ENCODE results near the gene ESRP2.
A peak's percentile ranks its signal among the peaks of the same experiment; 100 is the strongest.

Gene ESRP2

GRCh38 chr16:68235887-68236136 lies at the start of gene ESRP2:
Gene ESRP2 (minus strand): TSS chr16:68236127. CDS start chr16:68236045, 82 bp downstream.
- DNase-seq: no peak

- DNase-seq: no peak
Measured at GRCh38 chr16:68285683-68286082, 49.8 kb upstream of the ESRP2 start.

GRCh38 chr16:68284847-68285246 lies 48.9 kb upstream of the ESRP2 start:
- DNase-seq: no peak

- DNase-seq: no peak
Measured at GRCh38 chr16:68283801-68284598, 48.1 kb upstream of the ESRP2 start.

GRCh38 chr16:68283346-68283745 lies 47.4 kb upstream of the ESRP2 start:
- DNase-seq: no peak

GRCh38 chr16:68282064-68282452 lies 46.1 kb upstream of the ESRP2 start:
- DNase-seq: no peak

- no peak for DNase-seq
Measured at GRCh38 chr16:68281368-68282063, 45.6 kb upstream of the ESRP2 start.

GRCh38 chr16:68279726-68280558 lies 44.0 kb upstream of the ESRP2 start:
- no peak for DNase-seq

GRCh38 chr16:68276223-68276622 lies 40.3 kb upstream of the ESRP2 start:
- no peak for DNase-seq

GRCh38 chr16:68275611-68276191 lies 39.8 kb upstream of the ESRP2 start:
- DNase-seq: no peak

- DNase-seq: no peak
Measured at GRCh38 chr16:68274441-68274840, 38.5 kb upstream of the ESRP2 start.

- DNase-seq: no peak
Measured at GRCh38 chr16:68273896-68274295, 38.0 kb upstream of the ESRP2 start.

GRCh38 chr16:68273459-68273858 lies 37.5 kb upstream of the ESRP2 start:
- no peak for DNase-seq

GRCh38 chr16:68272507-68273209 lies 36.7 kb upstream of the ESRP2 start:
- peak; percentile 29 for DNase-seq

- DNase-seq: no peak
Measured at GRCh38 chr16:68270353-68270752, 34.4 kb upstream of the ESRP2 start.

- DNase-seq: no peak
Measured at GRCh38 chr16:68269793-68270192, 33.9 kb upstream of the ESRP2 start.

- DNase-seq: no peak
Measured at GRCh38 chr16:68267612-68268405, 31.9 kb upstream of the ESRP2 start.

GRCh38 chr16:68265078-68265920 lies 29.4 kb upstream of the ESRP2 start:
- DNase-seq: no peak

- DNase-seq: no peak
Measured at GRCh38 chr16:68264128-68265077, 28.5 kb upstream of the ESRP2 start, which contains the start of gene SLC7A6. Gene SLC7A6 (plus strand): TSS chr16:68264526. CDS start chr16:68274727, 10,201 bp downstream.
